ENCODE data around the gene KCNIP3.

Gene KCNIP3

DNA sequence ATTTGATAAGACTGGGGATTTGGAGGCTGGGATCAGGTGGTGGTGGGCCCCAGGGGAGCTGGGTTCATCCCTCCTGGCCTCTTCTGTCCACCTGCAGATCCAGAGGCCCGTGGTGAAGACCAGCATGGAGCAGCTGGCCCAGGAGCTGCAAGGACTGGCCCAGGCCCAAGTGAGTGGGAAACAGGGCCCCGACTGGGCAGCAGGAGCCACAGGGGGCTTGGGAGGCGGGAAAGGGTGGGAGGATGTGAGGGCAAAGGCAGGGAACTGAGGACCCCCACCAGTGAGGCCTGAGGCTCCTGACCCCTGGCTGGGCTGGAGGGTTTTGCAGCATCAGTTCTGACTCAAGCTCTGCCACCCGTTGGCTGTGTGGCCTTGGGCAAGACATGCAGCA lies 11.6 kb upstream of the KCNIP3 start:
- Histone ChIP-seq H3K4me3 (replicated peaks; ENCODE audit: insufficient read depth, low read length) (no peak overlapping the region), H3K27ac (replicated peaks) (no peak overlapping the region), H3K27me3 (ENCODE audit: insufficient read depth, poor library complexity, severe bottlenecking) (no peaks in the 10 kb centered on the region)
- TF ChIP-seq GABPA (IDR thresholded peaks at IDR 0.05; ENCODE audit: low read depth) = no peak
- TF ChIP-seq, protein P1, sequence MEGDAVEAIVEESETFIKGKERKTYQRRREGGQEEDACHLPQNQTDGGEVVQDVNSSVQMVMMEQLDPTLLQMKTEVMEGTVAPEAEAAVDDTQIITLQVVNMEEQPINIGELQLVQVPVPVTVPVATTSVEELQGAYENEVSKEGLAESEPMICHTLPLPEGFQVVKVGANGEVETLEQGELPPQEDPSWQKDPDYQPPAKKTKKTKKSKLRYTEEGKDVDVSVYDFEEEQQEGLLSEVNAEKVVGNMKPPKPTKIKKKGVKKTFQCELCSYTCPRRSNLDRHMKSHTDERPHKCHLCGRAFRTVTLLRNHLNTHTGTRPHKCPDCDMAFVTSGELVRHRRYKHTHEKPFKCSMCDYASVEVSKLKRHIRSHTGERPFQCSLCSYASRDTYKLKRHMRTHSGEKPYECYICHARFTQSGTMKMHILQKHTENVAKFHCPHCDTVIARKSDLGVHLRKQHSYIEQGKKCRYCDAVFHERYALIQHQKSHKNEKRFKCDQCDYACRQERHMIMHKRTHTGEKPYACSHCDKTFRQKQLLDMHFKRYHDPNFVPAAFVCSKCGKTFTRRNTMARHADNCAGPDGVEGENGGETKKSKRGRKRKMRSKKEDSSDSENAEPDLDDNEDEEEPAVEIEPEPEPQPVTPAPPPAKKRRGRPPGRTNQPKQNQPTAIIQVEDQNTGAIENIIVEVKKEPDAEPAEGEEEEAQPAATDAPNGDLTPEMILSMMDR (IDR thresholded peaks at IDR 0.05; ENCODE audit: insufficient read depth, low read length) = no peak
- no peak for TF ChIP-seq POLR2AphosphoS5 (IDR thresholded peaks at IDR 0.05; ENCODE audit: low read depth)
- no peak for DNase-seq (ENCODE audit: low read depth in 1 of 2, low spot score in 1 of 2)

DNA sequence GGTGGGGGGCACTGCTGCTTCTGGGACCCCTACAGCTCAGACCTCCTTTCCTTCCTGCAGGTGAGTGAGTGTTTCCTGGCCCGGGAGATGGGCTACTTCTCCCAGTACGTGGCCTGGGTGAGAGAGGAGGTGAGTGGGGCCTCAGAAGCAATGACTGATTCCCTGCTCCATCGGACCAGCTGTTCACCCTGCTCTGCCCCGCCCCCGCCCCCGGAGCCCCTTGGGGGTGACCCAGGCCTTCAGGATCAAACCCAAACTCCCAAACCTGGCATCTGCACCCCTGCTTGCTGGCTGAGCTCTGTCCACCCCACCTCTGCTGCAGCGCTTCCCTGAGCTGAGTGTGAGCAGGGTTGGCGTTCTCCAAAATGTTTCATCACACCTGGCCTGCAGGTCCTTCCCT lies 9.8 kb upstream of the KCNIP3 start:
- H3K4me3 ChIP-seq (replicated peaks; ENCODE audit: insufficient read depth, low read length) = no peak overlapping the region
- no peak for DNase-seq (ENCODE audit: low read depth in 1 of 2, low spot score in 1 of 2)
- TF ChIP-seq POLR2AphosphoS5 (IDR thresholded peaks at IDR 0.05; ENCODE audit: low read depth) (no peak), SPI1 (IDR thresholded peaks at IDR 0.05; ENCODE audit: borderline replicate concordance, low read depth) (no peak), GABPA (IDR thresholded peaks at IDR 0.05; ENCODE audit: low read depth) (no peak)
- TF ChIP-seq, protein P2, sequence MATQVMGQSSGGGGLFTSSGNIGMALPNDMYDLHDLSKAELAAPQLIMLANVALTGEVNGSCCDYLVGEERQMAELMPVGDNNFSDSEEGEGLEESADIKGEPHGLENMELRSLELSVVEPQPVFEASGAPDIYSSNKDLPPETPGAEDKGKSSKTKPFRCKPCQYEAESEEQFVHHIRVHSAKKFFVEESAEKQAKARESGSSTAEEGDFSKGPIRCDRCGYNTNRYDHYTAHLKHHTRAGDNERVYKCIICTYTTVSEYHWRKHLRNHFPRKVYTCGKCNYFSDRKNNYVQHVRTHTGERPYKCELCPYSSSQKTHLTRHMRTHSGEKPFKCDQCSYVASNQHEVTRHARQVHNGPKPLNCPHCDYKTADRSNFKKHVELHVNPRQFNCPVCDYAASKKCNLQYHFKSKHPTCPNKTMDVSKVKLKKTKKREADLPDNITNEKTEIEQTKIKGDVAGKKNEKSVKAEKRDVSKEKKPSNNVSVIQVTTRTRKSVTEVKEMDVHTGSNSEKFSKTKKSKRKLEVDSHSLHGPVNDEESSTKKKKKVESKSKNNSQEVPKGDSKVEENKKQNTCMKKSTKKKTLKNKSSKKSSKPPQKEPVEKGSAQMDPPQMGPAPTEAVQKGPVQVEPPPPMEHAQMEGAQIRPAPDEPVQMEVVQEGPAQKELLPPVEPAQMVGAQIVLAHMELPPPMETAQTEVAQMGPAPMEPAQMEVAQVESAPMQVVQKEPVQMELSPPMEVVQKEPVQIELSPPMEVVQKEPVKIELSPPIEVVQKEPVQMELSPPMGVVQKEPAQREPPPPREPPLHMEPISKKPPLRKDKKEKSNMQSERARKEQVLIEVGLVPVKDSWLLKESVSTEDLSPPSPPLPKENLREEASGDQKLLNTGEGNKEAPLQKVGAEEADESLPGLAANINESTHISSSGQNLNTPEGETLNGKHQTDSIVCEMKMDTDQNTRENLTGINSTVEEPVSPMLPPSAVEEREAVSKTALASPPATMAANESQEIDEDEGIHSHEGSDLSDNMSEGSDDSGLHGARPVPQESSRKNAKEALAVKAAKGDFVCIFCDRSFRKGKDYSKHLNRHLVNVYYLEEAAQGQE (IDR thresholded peaks at IDR 0.05; ENCODE audit: insufficient replicate concordance, low read depth) = no peak
- TF ChIP-seq, protein P1 (IDR thresholded peaks at IDR 0.05; ENCODE audit: insufficient read depth, low read length) = no peak
- no peak overlapping the region for H3K27ac ChIP-seq (replicated peaks)
- no peaks in the 10 kb centered on the region for H3K27me3 ChIP-seq (ENCODE audit: insufficient read depth, poor library complexity, severe bottlenecking)

DNA sequence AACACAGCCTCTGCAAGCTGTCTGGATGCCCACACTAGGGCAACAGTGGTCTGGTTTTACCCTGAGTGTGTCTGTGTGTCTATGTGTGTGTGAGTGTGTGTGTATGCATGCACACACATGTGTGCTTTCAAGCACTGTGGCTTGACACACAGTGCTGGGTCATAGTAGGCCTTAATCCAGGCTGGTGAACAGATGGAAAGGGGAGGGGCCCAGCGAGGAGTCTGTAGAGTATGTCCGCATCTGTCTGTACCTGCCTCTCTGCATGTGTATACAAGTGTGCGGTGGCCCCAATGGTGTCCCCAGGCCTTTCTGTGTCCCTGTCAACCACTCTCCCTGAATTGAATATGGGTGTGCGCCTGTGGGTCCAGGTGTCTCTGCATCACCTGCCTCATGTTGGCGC lies 9.3 kb upstream of the KCNIP3 start:
- Histone ChIP-seq H3K4me3 (replicated peaks; ENCODE audit: insufficient read depth, low read length) (no peak overlapping the region), H3K27me3 (ENCODE audit: insufficient read depth, poor library complexity, severe bottlenecking) (no peaks in the 10 kb centered on the region), H3K27ac (replicated peaks) (no peak overlapping the region)
- no peak for DNase-seq (ENCODE audit: low read depth in 1 of 2, low spot score in 1 of 2)
- TF ChIP-seq SPI1 (IDR thresholded peaks at IDR 0.05; ENCODE audit: borderline replicate concordance, low read depth) = no peak
- no peak for TF ChIP-seq POLR2AphosphoS5 (IDR thresholded peaks at IDR 0.05; ENCODE audit: low read depth)
- TF ChIP-seq, protein P1 (IDR thresholded peaks at IDR 0.05; ENCODE audit: insufficient read depth, low read length) = no peak
- TF ChIP-seq, protein P2 (IDR thresholded peaks at IDR 0.05; ENCODE audit: insufficient replicate concordance, low read depth) = no peak
- no peak for TF ChIP-seq GABPA (IDR thresholded peaks at IDR 0.05; ENCODE audit: low read depth)

DNA sequence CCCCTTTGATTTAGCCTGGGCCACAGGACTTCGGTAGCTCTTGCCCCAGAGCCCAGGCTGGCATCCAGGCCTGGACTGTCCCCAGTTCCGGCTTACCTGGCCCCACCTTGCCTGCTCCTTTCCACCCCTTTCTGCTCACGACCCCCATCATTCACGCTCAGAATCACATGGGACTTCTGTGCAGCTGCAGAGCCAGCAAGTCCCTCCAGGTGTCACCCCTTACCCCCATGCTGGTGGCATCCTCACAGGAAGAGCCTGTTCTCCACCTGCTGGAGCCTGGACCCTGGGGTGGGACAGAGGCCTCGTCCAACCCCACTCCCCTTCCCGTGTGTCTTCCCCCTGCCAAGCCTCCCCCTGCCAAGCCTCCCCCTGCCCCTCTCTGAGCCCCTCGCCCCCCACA lies 7.9 kb upstream of the KCNIP3 start:
- H3K4me3 ChIP-seq (replicated peaks; ENCODE audit: insufficient read depth, low read length) = no peak overlapping the region
- TF ChIP-seq, protein P2 (IDR thresholded peaks at IDR 0.05; ENCODE audit: insufficient replicate concordance, low read depth) = no peak
- TF ChIP-seq SPI1 (IDR thresholded peaks at IDR 0.05; ENCODE audit: borderline replicate concordance, low read depth) (no peak), GABPA (IDR thresholded peaks at IDR 0.05; ENCODE audit: low read depth) (no peak), POLR2AphosphoS5 (IDR thresholded peaks at IDR 0.05; ENCODE audit: low read depth) (no peak)
- TF ChIP-seq, protein P1 (IDR thresholded peaks at IDR 0.05; ENCODE audit: insufficient read depth, low read length) = no peak
- no peak overlapping the region for H3K27ac ChIP-seq (replicated peaks)
- DNase-seq (ENCODE audit: low read depth in 1 of 2, low spot score in 1 of 2) = no peak
- no peaks in the 10 kb centered on the region for H3K27me3 ChIP-seq (ENCODE audit: insufficient read depth, poor library complexity, severe bottlenecking)
